ENCODE results near the gene FOXD4L4. TPM values are rescaled to one million over a fixed set of nuclear protein-coding genes. Genes with fewer than 3 reads are reported as not detected.
"Not testable (repeated sequence)": the region's sequence is repeated elsewhere in the genome, so short reads cannot be mapped to it uniquely, and the experiment has no call there.

The FOXD4L4 gene
- total RNA-seq = not detected
- long read RNA-seq = 0 reads

DNA sequence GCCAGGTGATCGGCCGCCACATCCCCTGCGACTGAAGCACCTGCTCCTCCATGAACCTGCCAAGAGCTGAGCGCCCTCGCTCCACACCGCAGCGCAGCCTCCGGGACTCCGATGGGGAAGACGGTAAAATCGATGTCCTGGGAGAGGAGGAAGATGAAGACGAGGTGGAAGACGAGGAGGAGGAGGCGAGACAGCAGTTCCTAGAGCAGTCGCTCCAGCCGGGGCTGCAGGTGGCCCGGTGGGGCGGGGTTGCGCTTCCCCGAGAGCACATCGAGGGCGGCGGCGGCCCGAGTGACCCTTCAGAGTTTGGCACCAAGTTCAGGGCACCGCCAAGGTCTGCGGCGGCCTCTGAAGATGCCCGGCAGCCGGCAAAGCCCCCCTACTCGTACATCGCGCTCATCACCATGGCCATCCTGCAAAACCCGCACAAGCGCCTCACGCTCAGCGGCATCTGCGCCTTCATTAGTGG, at the start of gene FOXD4L4:
TSS of gene FOXD4L4 (plus strand) at position 51 of the 469 bp plus-strand sequence. CDS start at position 51, 0 bp downstream.
- intact Hi-C loops (cut with DNase I); ATAC-seq (ENCODE audit: poor library complexity): not testable (repeated sequence)
- DNase-seq = peak; percentile 13

DNA sequence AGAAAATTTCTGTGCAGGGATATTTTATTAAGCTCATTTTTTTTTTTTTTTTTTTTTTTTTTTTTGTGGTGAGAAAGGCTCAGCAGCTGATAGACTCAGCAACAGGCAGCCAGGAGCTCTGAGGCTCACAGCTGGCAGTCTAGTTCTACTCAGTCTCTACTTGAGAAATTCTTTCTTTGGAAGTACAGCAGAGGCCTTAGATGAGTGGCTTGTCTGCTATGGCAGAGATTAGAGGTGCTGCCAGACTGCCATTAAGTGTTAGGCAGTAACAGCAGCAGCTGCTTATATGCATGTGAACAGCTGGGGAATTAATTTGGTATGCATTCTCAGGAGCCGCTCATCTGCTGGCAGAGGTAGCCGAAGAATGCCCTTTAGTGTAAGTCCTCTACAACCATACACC, 33.4 kb upstream of the FOXD4L4 start:
- intact Hi-C loops (cut with DNase I); ATAC-seq (ENCODE audit: poor library complexity): not testable (repeated sequence)
- DNase-seq = peak; percentile 0

DNA sequence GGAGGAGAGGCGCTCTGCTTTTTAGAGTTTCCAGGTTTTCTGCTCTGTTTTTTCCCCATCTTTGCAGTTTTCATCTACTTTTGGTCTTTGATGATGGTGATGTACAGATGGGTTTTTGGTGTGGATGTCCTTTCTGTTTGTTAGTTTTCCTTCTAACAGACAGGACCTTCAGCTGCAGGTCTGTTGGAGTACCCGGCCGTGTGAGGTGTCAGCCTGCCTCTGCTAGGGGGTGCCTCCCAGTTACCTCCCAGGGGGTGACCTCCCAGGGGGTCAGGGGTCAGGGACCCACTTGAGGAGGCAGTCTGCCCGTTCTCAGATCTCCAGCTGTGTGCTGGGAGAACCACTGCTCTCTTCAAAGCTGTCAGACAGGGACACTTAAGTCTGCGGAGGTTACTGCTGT, 22.5 kb upstream of the FOXD4L4 start:
- DNase-seq; intact Hi-C loops (cut with DNase I); ATAC-seq (ENCODE audit: poor library complexity): not testable (repeated sequence)

DNA sequence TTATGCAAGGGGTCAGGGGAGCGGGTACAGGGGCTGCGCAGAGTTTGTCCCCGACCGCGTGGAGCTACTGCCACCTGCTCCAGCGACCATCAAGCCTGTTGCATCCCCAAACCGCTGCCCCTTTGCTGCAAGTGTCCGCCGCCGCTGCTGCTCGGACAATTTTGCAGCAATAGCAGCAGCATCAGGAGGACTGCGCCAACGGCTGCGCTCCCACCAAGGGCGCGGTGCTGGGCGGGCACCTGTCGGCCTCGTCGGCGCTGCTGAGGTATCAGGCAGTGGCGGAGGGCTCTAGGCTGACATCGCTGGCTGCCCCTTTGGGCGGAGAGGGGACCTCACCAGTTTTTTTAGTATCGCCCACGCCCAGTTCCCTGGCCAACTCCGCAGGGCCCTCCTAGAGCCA, 1.2 kb downstream of the FOXD4L4 start:
- intact Hi-C loops (cut with DNase I); ATAC-seq (ENCODE audit: poor library complexity); DNase-seq: not testable (repeated sequence)

Other genes starting within 250 kb of the FOXD4L4 start
- gene ZNG1E, start 61.2 kb upstream of the FOXD4L4 start, total RNA-seq = 10.3 TPM